GM10266 (cell line): ENCODE data around the gene HOMER3.

Experiments used
- DNase-seq: peaks from one replicate; pipeline ENCODE4 v3.0.0; 2012; ENCODE audit errors: extremely low spot score
- CTCF ChIP-seq: IDR thresholded peaks from 2 replicates; pipeline ENCODE4 v1.5.1; 2012; ENCODE audit warnings: mild to moderate bottlenecking, low read depth; ENCODE audit not compliant: control insufficient read depth, insufficient read depth; ENCODE audit errors: missing control alignments

The HOMER3 gene

GRCh38 chr19:18951721-18952281, 10.8 kb upstream of the HOMER3 start:
- TF ChIP-seq CTCF = no peak
- no peak for DNase-seq

- TF ChIP-seq CTCF = no peak
- no peak for DNase-seq
Measured at GRCh38 chr19:18949858-18950257, 8.8 kb upstream of the HOMER3 start.

GRCh38 chr19:18948976-18949356, 7.9 kb upstream of the HOMER3 start:
- no peak for TF ChIP-seq CTCF
- DNase-seq = no peak

- TF ChIP-seq CTCF = no peak
- DNase-seq = no peak
Measured at GRCh38 chr19:18948075-18948975, 7.3 kb upstream of the HOMER3 start.

GRCh38 chr19:18946918-18947317, 5.9 kb upstream of the HOMER3 start:
- DNase-seq = no peak
- TF ChIP-seq CTCF = no peak

GRCh38 chr19:18946335-18946734, 5.3 kb upstream of the HOMER3 start:
- no peak for TF ChIP-seq CTCF
- no peak for DNase-seq

GRCh38 chr19:18945297-18945696, 4.3 kb upstream of the HOMER3 start:
- no peak for DNase-seq
- TF ChIP-seq CTCF = no peak
